Measurements from ENCODE around the gene SCAF8.

The SCAF8 gene

DNA sequence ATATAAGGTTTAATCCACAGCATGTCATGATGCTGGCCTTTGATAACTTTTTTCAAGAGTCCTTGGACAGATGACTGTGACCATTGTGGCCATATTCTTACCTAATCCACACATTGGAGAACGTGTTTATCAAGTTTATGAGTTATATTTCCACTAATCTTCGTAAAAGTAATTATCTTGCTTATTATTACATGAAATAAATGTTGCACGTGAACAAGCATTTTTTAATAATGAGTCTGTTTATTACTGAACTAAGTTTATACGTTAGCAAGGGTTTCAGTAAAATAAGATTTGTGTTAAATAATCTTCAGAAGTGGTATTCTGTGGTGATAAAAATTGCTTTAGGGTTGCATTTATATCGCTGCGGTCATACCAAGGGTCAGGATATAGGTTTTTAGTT, 107.1 kb downstream of the SCAF8 start:
- H3K27ac Mint-ChIP-seq: no peak overlapping the region
- DNase-seq (no peak), ATAC-seq (replicated peaks) (no peak)
- H3K4me3 Mint-ChIP-seq: no peak overlapping the region
- H3K9me3 Mint-ChIP-seq: no peaks in the 10 kb centered on the region
- H3K27me3 Mint-ChIP-seq: no peaks in the 10 kb centered on the region
- H3K36me3 Mint-ChIP-seq (ENCODE audit: insufficient read depth): peaks cover 3% of the 10 kb centered on the region
- peaks cover 15 to 38% of the 10 kb centered on the region in 2 donors for H3K4me1 Mint-ChIP-seq (ENCODE audit: low read depth in 2 of 2)

DNA sequence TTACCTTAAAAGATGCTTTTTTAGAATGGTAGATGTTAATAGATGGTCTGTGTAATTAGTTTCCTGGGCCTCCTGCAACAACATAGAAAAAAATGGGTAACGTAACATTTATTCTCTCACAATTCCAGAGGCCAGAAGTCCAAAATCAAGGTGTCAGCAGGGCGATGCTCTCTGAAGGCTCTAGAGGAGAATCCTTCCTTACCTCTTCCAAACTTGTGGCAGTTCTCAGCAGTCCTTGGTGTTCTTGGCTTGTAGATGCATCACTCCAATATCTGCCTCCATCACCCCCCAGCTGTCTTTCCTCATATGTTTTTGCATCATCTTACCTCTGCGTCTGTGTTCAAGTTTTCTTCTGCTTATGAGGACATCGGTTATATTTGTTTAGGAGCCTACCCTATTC, 107.9 kb downstream of the SCAF8 start:
- ATAC-seq (replicated peaks) (no peak), DNase-seq (no peak)
- H3K4me3 Mint-ChIP-seq: no peak overlapping the region
- H3K9me3 Mint-ChIP-seq: no peaks in the 10 kb centered on the region
- peaks cover 19 to 39% of the 10 kb centered on the region in 2 donors for H3K4me1 Mint-ChIP-seq (ENCODE audit: low read depth in 2 of 2)
- peaks cover 3% of the 10 kb centered on the region for H3K36me3 Mint-ChIP-seq (ENCODE audit: insufficient read depth)
- H3K27ac Mint-ChIP-seq: no peak overlapping the region
- no peaks in the 10 kb centered on the region for H3K27me3 Mint-ChIP-seq

DNA sequence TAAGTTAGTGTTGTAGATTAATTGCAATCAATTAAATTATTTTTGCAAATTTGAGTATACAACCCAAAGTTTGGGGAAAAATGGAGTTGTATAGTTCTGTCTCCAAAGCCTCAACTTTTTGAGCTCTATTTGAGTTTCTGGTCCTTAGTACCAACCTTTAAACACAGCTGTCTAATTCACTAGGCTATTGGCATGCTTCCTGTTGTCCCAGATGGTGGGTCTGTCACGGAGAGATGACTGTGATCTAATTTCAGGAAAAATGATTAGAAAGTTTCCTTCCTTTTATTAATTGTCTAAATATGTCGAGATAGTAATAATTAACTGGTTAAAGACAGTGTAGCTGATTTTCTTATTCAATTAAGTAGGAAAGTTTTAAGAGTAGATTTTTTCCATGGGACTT, 109.6 kb downstream of the SCAF8 start:
- Mint-ChIP-seq H3K4me1 (ENCODE audit: low read depth in 2 of 2) (peaks cover 22 to 48% of the 10 kb centered on the region in 2 donors), H3K36me3 (ENCODE audit: insufficient read depth) (peaks cover 3% of the 10 kb centered on the region), H3K27me3 (no peaks in the 10 kb centered on the region), H3K27ac (no peak overlapping the region), H3K9me3 (no peaks in the 10 kb centered on the region), H3K4me3 (no peak overlapping the region)
- no peak for DNase-seq
- no peak for ATAC-seq (replicated peaks)

DNA sequence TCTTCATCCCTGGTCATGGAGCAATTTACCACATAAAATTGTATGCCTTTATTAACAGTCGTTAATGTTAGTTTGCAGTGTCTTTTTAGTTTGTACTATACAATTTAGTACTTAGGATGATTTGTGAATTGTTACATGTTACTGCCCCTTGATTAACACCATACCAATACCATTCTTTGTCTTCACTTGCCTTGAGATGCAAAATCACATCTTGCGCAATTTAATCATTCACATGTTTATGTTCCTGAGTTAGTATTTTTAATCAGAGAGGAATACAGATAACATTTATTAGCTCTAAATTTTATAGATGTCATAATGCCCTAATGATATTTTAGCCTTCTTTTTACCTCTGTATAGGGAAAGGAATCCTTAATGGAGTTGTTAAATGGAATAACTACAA, 114.1 kb downstream of the SCAF8 start:
- ATAC-seq (replicated peaks) (no peak), DNase-seq (no peak)
- peaks cover 23 to 61% of the 10 kb centered on the region in 2 donors for H3K4me1 Mint-ChIP-seq (ENCODE audit: low read depth in 2 of 2)
- no peaks in the 10 kb centered on the region for H3K9me3 Mint-ChIP-seq
- H3K36me3 Mint-ChIP-seq (ENCODE audit: insufficient read depth): no peaks in the 10 kb centered on the region
- no peak overlapping the region for H3K27ac Mint-ChIP-seq
- H3K27me3 Mint-ChIP-seq: no peaks in the 10 kb centered on the region
- no peak overlapping the region for H3K4me3 Mint-ChIP-seq

DNA sequence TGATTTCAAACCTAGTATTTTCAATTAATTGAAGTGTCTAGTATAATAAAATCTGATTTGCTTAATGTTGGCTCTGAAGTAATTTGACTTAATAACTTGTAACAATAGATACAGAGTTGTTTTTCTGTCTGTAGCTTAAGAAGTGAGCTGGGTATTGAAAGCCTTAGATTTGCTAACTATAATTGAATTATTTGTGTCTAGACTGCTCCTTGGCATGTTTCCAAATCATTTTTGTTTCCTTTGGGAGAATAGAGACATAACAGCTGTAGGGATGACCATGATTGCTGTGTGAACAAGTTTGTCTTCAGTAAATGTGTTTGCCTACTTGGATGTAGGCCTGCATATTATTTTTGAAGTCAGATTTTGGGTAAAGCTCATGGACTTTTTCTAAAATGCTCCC, 115.4 kb downstream of the SCAF8 start:
- no peak overlapping the region for H3K4me3 Mint-ChIP-seq
- ATAC-seq (replicated peaks) (no peak), DNase-seq (no peak)
- H3K27me3 Mint-ChIP-seq: no peaks in the 10 kb centered on the region
- peaks cover 20 to 54% of the 10 kb centered on the region in 2 donors for H3K4me1 Mint-ChIP-seq (ENCODE audit: low read depth in 2 of 2)
- H3K9me3 Mint-ChIP-seq: no peaks in the 10 kb centered on the region
- peaks cover 3% of the 10 kb centered on the region for H3K36me3 Mint-ChIP-seq (ENCODE audit: insufficient read depth)
- peak overlapping the region in 1 of 2 donors; percentile 72 for H3K27ac Mint-ChIP-seq

DNA sequence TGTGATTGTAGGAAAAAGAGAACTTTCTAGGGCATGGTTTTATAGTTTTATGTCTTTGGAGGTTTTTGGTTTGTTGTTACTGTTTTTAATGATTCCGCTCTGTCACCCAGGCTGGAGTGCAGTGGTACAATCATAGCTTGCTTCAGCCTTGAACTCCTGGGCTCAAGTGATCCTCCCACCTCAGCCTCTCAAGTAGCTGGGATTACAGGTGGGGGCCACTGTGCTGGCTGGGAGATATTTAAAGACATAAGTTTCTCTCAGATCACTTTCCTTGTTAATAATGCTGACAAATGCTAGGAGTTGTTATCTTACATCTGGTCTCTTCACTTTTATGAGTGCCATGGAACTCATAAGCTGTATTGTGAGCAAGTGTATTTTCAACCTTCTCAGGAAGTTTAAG, 116.3 kb downstream of the SCAF8 start:
- H3K4me1 Mint-ChIP-seq (ENCODE audit: low read depth in 2 of 2): peaks cover 16 to 54% of the 10 kb centered on the region in 2 donors
- H3K4me3 Mint-ChIP-seq: no peak overlapping the region
- DNase-seq: no peak
- no peak for ATAC-seq (replicated peaks)
- H3K27me3 Mint-ChIP-seq: no peaks in the 10 kb centered on the region
- no peaks in the 10 kb centered on the region for H3K9me3 Mint-ChIP-seq
- H3K27ac Mint-ChIP-seq: peak overlapping the region; percentile 29 to 65
- peaks cover 4% of the 10 kb centered on the region for H3K36me3 Mint-ChIP-seq (ENCODE audit: insufficient read depth)

DNA sequence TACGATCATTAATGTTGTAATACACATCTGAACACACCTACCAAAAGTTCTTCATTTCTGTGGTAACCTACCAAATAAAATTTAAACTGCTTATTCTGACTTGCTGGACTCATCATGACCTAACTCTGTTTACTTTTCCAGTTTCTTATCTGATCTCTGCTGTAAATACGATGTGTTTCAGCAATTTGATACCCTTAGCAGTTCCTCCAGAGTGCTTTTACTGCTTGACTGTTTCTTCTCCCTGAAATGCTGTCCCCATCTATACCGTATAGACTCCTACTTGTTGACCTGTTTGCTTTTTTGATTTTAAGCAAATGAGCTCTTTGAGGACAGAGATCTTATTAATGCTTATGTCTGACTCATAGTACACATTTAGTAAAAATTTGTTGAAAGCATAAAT, 119.5 kb downstream of the SCAF8 start:
- Mint-ChIP-seq H3K36me3 (ENCODE audit: insufficient read depth) (peaks cover 4% of the 10 kb centered on the region), H3K4me1 (ENCODE audit: low read depth in 2 of 2) (peaks cover 8 to 42% of the 10 kb centered on the region in 2 donors), H3K27ac (peak overlapping the region in 1 of 2 donors; percentile 27), H3K9me3 (no peaks in the 10 kb centered on the region), H3K27me3 (no peaks in the 10 kb centered on the region), H3K4me3 (no peak overlapping the region)
- no peak for DNase-seq
- ATAC-seq (replicated peaks): no peak

DNA sequence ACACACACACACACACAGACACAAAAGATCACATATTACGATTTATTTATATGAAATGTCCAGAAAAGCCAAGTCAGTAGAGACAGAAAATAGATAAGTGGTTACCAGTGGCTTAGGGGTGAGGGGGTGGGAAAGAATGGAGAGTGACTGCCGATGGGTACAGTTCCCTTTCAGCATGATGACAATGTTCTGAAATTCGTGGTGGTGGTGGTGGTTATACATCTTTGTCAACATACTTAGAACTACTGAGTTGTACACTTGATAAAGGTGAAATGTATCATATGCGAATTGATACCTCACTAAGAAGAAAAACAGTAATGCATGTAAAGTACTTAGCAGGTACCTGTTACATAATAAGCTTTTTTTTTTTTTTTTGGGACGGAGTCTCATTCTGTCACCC, 124.3 kb downstream of the SCAF8 start:
- no peak overlapping the region for H3K4me3 Mint-ChIP-seq
- peaks cover 0 to 12% of the 10 kb centered on the region in 2 donors for H3K4me1 Mint-ChIP-seq (ENCODE audit: low read depth in 2 of 2)
- H3K9me3 Mint-ChIP-seq: no peaks in the 10 kb centered on the region
- ATAC-seq (replicated peaks): no peak
- H3K27ac Mint-ChIP-seq: no peak overlapping the region
- peaks cover 4% of the 10 kb centered on the region for H3K36me3 Mint-ChIP-seq (ENCODE audit: insufficient read depth)
- H3K27me3 Mint-ChIP-seq: no peaks in the 10 kb centered on the region
- DNase-seq: no peak

DNA sequence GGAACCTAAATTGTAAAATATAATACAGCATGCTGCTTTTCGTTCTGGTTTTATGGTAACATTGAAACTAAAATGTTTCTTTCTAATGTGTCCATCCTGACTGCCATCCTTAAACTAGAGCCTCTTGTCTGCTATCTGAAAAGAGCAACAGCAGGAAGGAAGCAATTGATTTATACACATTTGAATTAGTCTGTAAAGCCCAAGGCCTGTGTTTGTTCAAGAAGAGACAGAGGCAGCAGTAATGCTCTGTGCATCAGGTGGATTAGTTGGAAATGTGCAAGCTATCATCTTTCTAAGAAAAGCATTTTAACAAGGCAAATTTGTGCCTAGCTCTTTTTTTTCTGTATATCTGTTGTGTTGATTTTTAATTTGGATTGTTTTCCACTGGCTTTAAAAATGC, 128.6 kb downstream of the SCAF8 start:
- Mint-ChIP-seq H3K9me3 (no peaks in the 10 kb centered on the region), H3K4me1 (ENCODE audit: low read depth in 2 of 2) (peaks cover 2 to 8% of the 10 kb centered on the region in 2 donors), H3K27me3 (no peaks in the 10 kb centered on the region), H3K4me3 (no peak overlapping the region), H3K27ac (no peak overlapping the region), H3K36me3 (ENCODE audit: insufficient read depth) (peaks cover 4% of the 10 kb centered on the region)
- DNase-seq: no peak
- ATAC-seq (replicated peaks): no peak

DNA sequence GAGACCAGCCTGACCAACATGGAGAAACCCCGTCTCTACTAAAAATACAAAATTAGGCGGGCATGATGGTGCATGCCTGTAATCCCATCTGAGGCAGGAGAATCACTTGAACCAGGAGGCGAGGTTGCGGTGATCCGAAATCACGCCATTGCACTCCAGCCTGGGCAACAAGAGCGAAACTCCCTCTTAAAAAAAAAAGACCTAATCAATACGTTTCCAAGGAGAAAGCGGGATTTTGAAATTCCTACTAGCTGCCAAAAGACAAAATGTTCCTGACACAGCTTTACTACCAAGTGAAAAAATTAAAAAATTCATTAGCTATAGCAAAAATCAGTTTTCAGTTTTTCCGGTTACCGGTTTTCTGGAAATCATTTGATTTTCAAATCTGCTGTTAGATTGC, 129.3 kb downstream of the SCAF8 start:
- no peak overlapping the region for H3K4me3 Mint-ChIP-seq
- H3K4me1 Mint-ChIP-seq (ENCODE audit: low read depth in 2 of 2): peaks cover 2 to 8% of the 10 kb centered on the region in 2 donors
- H3K9me3 Mint-ChIP-seq: no peaks in the 10 kb centered on the region
- H3K27me3 Mint-ChIP-seq: no peaks in the 10 kb centered on the region
- H3K27ac Mint-ChIP-seq: no peak overlapping the region
- DNase-seq: no peak
- ATAC-seq (replicated peaks): no peak
- peaks cover 4% of the 10 kb centered on the region for H3K36me3 Mint-ChIP-seq (ENCODE audit: insufficient read depth)

DNA sequence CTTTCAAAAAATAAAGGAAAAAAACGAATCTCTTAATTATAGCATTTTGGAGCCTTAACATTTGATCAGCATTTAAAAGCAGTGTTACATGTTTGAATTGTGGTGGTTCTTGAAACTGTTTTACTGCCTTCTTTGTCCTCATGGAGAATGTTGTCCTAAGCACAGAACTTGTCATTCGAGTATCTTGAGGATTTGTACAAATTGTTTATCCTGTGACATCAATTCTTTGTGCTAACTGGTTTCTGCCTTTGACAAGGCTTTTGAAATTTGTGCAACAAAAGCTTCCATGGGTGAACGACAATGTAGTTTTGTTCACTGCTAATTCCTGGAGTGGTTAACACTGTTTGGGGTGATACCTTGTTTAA, 130.8 kb downstream of the SCAF8 start:
- no peak for DNase-seq
- Mint-ChIP-seq H3K27ac (no peak overlapping the region), H3K4me1 (ENCODE audit: low read depth in 2 of 2) (peaks cover 2 to 8% of the 10 kb centered on the region in 2 donors), H3K36me3 (ENCODE audit: insufficient read depth) (peaks cover 4% of the 10 kb centered on the region), H3K27me3 (no peaks in the 10 kb centered on the region), H3K4me3 (no peak overlapping the region), H3K9me3 (no peaks in the 10 kb centered on the region)
- ATAC-seq (replicated peaks): no peak

DNA sequence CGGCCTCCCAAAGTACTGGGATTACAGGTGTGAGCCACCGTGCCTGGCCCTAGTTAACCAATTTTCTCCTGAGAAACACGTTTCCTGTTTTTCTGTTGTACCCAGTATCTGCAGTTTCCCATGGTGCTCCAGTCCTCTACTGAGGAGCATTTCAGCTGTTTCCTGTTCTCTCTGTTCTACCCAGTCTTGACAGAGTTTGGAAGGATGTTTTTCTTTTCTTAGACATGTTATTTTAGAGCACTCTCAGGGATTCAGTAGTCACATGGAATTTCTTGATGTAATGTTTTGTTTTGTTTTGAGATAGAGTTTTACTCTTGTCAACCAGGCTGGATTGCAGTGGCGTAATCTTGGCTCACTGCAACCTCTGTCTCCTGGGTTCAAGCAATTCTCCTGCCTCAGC, 132.1 kb downstream of the SCAF8 start:
- no peaks in the 10 kb centered on the region for H3K27me3 Mint-ChIP-seq
- ATAC-seq (replicated peaks) (no peak), DNase-seq (no peak)
- peaks cover 4% of the 10 kb centered on the region for H3K36me3 Mint-ChIP-seq (ENCODE audit: insufficient read depth)
- no peak overlapping the region for H3K4me3 Mint-ChIP-seq
- H3K27ac Mint-ChIP-seq: peak overlapping the region in 1 of 2 donors; percentile 56
- H3K4me1 Mint-ChIP-seq (ENCODE audit: low read depth in 2 of 2): peaks cover 2 to 8% of the 10 kb centered on the region in 2 donors
- H3K9me3 Mint-ChIP-seq: no peaks in the 10 kb centered on the region

DNA sequence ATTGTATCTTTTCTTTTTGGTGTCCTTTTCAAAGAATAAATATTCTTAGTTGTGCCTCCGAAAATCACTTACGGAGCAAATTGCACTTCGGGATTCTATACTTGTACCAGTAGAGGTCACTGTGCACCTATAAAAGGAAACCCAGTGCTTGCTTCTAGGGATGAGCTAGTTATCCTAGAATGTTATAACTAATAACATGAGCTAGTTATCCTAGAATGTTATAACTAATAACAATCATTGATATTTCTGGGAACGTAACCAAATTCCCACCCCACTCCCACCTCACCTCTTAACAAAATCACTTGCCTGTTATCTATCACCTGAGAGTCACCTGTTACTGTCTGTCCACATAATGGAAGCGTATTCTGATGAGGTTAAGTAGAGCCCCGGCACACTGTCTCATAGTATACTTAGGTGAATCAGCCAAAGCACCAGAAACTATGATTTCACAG, 135.0 kb downstream of the SCAF8 start:
- no peak for ATAC-seq (replicated peaks)
- no peak for DNase-seq
- H3K36me3 Mint-ChIP-seq (ENCODE audit: insufficient read depth): peaks cover 2% of the 10 kb centered on the region

DNA sequence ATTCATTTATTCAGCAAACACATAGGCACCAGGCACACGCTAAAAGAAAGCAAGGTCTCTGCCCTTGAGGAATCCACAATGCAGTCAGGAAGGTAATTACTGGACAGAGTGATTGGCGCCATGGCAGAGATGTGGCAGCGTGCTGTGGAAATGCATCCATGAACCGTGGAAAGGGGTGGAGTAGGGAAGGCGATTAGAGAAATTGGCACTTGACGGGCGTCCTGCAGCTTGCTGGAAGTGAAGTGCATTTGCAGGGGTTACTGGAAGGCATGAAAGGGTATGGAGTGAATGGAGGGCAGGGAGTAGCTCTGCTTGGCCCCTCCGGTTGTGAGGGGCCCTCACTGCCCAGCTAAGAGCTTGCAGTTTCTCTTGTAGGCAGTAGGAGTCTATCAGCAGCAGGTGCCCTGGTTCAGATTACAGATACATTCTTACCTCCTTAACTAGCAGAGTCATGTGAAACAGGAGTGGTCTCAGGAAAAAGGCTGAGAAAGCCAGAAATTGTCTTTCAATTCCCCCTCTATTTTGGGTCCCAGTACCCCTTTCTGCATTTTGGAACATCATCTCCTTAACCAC, 139.4 kb downstream of the SCAF8 start:
- Mint-ChIP-seq H3K4me3 (no peak overlapping the region), H3K4me1 (ENCODE audit: low read depth in 2 of 2) (peaks cover 0 to 10% of the 10 kb centered on the region in 2 donors), H3K36me3 (ENCODE audit: insufficient read depth) (no peaks in the 10 kb centered on the region), H3K9me3 (no peaks in the 10 kb centered on the region), H3K27ac (no peak overlapping the region), H3K27me3 (no peaks in the 10 kb centered on the region)
- no peak for DNase-seq
- ATAC-seq (replicated peaks): no peak

More for the DNA sequence above, 135.0 kb downstream of the SCAF8 start:
- H3K9me3 Mint-ChIP-seq: no peaks in the 10 kb centered on the region
- H3K27me3 Mint-ChIP-seq: no peaks in the 10 kb centered on the region
- H3K4me3 Mint-ChIP-seq: no peak overlapping the region
- no peak overlapping the region for H3K27ac Mint-ChIP-seq
- peaks cover 6 to 8% of the 10 kb centered on the region in 2 donors for H3K4me1 Mint-ChIP-seq (ENCODE audit: low read depth in 2 of 2)

DNA sequence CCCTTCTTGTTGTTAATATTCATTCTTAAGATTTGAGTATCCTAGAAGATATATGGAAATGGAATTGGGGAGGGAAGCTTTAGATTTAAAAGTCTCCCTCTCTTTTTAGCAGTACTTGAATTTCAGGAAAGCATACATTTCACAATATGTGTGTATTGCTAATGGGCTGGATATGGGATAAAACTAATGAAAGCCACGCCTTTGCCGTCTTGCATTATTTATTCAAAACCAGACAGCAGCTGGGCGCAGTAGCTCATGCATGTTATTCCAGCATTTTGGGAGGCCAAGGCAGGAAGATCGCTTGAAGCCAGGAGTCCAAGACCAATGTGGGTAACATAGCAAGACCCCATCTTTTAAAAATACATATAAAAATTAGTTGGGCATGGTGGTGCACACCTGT, 140.3 kb downstream of the SCAF8 start:
- Mint-ChIP-seq H3K27ac (no peak overlapping the region), H3K27me3 (no peaks in the 10 kb centered on the region), H3K36me3 (ENCODE audit: insufficient read depth) (no peaks in the 10 kb centered on the region), H3K4me1 (ENCODE audit: low read depth in 2 of 2) (peaks cover 0 to 10% of the 10 kb centered on the region in 2 donors), H3K9me3 (no peaks in the 10 kb centered on the region), H3K4me3 (no peak overlapping the region)
- ATAC-seq (replicated peaks) (no peak), DNase-seq (no peak)

All from effector memory CD8-positive, alpha-beta T cell (primary cell).